Measurements from ENCODE around the gene KRT34. TPM values are rescaled to one million over a fixed set of nuclear protein-coding genes. Genes with fewer than 3 reads are reported as not detected.

Gene KRT34
- total and polyA plus RNA-seq, 7 donors: not detected

GRCh38 chr17:41413982-41414381, 31.9 kb upstream of the KRT34 start:
- Histone ChIP-seq H3K9me3 (no peaks in the 10 kb centered on the region), H3K27me3 (peaks cover 0 to 10% (median 3%) of the 10 kb centered on the region in 3 donors), H3K4me1 (peaks cover 0 to 7% (median 0%) of the 10 kb centered on the region in 4 donors), H3K36me3 (no peaks in the 10 kb centered on the region), H3K27ac (no peak overlapping the region), H3K4me3 (no peak overlapping the region)
- no peak for DNase-seq
- intact Hi-C loops (cut with DNase I): no loop called here
- no peak for TF ChIP-seq POLR2A (IDR thresholded peaks at IDR 0.05)
- TF ChIP-seq POLR2AphosphoS5 (IDR thresholded peaks at IDR 0.05): no peak
- TF ChIP-seq, protein P1, sequence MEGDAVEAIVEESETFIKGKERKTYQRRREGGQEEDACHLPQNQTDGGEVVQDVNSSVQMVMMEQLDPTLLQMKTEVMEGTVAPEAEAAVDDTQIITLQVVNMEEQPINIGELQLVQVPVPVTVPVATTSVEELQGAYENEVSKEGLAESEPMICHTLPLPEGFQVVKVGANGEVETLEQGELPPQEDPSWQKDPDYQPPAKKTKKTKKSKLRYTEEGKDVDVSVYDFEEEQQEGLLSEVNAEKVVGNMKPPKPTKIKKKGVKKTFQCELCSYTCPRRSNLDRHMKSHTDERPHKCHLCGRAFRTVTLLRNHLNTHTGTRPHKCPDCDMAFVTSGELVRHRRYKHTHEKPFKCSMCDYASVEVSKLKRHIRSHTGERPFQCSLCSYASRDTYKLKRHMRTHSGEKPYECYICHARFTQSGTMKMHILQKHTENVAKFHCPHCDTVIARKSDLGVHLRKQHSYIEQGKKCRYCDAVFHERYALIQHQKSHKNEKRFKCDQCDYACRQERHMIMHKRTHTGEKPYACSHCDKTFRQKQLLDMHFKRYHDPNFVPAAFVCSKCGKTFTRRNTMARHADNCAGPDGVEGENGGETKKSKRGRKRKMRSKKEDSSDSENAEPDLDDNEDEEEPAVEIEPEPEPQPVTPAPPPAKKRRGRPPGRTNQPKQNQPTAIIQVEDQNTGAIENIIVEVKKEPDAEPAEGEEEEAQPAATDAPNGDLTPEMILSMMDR (IDR thresholded peaks at IDR 0.05): no peak
- TF ChIP-seq EP300 (IDR thresholded peaks at IDR 0.05): no peak
- 91 to 96% methylated on average over 2 of the region's 2 CpGs for WGBS, 2 donors

DNA sequence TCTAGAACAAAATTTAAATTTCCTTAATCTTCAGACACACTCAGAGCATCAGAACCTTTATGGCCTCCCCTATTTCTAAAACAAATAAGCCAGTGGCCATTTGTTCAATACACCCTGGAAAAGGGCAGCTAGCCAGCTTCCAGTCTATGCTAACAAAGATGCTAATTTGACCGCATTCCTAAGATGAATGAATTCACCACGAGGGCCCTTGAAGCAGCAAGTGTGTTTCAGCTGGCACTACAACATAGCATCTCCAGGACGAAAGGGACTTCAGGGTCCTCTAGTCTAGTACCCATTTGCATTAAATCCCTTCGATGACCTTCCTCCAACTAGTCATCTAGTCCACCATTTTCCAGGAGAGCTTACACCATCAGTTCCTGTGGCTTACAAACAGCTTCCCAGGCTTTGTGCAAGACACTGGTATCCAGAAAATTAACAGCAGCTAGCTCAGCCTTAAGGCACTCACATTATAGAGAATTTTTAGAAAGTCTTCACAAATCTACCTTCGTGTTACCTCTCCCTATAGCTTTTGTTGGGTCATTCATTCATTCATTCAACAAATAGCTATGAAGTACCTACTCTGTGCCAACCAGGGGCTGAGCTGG, 31.3 kb upstream of the KRT34 start:
- 50 to 58% methylated on average over 5 of the region's 5 CpGs for WGBS, 2 donors
- Histone ChIP-seq H3K27ac (no peak overlapping the region), H3K4me1 (peaks cover 0 to 7% (median 0%) of the 10 kb centered on the region in 4 donors), H3K4me3 (no peak overlapping the region), H3K9me3 (no peaks in the 10 kb centered on the region), H3K36me3 (no peaks in the 10 kb centered on the region), H3K27me3 (peaks cover 0 to 7% (median 3%) of the 10 kb centered on the region in 3 donors)
- intact Hi-C loops (cut with DNase I): no loop called here
- TF ChIP-seq POLR2A (IDR thresholded peaks at IDR 0.05) (no peak), POLR2AphosphoS5 (IDR thresholded peaks at IDR 0.05) (no peak), EP300 (IDR thresholded peaks at IDR 0.05) (no peak)
- TF ChIP-seq, protein P1 (IDR thresholded peaks at IDR 0.05): no peak
- DNase-seq: no peak

GRCh38 chr17:41411072-41411840, 29.1 kb upstream of the KRT34 start:
- Histone ChIP-seq H3K36me3 (no peaks in the 10 kb centered on the region), H3K27ac (no peak overlapping the region), H3K27me3 (no peaks in the 10 kb centered on the region), H3K9me3 (no peaks in the 10 kb centered on the region), H3K4me1 (peaks cover 0 to 6% (median 0%) of the 10 kb centered on the region in 4 donors), H3K4me3 (no peak overlapping the region)
- TF ChIP-seq, protein P1 (IDR thresholded peaks at IDR 0.05): no peak
- TF ChIP-seq POLR2A (IDR thresholded peaks at IDR 0.05) (no peak), EP300 (IDR thresholded peaks at IDR 0.05) (no peak), POLR2AphosphoS5 (IDR thresholded peaks at IDR 0.05) (no peak)
- 94 to 95% methylated on average over 20 of the region's 20 CpGs for WGBS, 2 donors
- no peak for DNase-seq
- intact Hi-C loops (cut with DNase I): no loop called here

DNA sequence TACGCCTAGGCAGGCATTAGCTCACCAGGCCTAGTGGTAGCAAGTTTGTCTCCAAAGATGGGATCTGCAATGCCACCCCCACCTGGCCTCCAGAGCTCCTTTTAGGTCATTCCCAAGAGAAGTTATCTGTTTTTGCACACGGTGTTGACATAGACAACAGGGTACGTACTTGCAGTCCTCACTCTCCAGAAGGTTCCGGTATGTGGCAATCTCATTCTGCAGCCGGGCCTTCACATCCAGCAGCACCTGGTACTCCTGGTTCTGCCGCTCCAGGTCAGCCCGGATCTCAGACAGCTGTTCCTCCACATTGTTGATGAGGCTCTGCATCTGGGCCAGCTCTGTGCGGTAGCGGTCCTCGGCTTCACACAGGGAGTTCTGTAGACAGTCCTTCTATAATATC, 25.1 kb upstream of the KRT34 start:
- Histone ChIP-seq H3K9me3 (no peaks in the 10 kb centered on the region), H3K36me3 (no peaks in the 10 kb centered on the region), H3K27ac (no peak overlapping the region), H3K4me1 (no peaks in the 10 kb centered on the region), H3K27me3 (no peaks in the 10 kb centered on the region), H3K4me3 (no peak overlapping the region)
- intact Hi-C loops (cut with DNase I): no loop called here
- WGBS, 2 donors: 94% methylated on average over 10 of the region's 10 CpGs
- no peak for DNase-seq
- no peak for TF ChIP-seq POLR2A (IDR thresholded peaks at IDR 0.05)
- TF ChIP-seq, protein P1 (IDR thresholded peaks at IDR 0.05): no peak
- TF ChIP-seq POLR2AphosphoS5 (IDR thresholded peaks at IDR 0.05): no peak
- no peak for TF ChIP-seq EP300 (IDR thresholded peaks at IDR 0.05)
